Measurements from ENCODE around the gene HEPH.

DNA sequence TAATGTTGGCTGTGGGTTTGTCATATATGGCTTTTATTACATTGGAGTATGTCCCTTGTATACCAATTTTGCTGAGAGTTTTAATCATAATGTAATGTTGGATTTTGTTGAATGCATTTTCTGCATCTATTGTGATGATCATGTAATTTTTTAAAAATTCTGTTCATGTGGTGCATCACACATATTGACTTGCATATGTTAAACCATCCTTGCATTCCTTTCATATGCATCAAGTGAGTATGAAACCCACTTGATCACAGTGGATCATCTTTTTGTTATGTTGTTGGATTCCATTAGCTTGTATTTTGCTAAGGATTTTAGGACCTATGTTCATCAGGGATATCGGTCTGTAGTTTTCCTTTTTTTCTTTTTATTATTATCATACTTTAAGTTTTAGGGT, 12.1 kb downstream of the HEPH start:
- TF ChIP-seq CTCF (conservative IDR thresholded peaks at IDR 0.05; ENCODE audit: low read length) (no peak), EZH2phosphoT487 (IDR thresholded peaks at IDR 0.05; ENCODE audit: borderline replicate concordance, low read depth, low read length) (no peak)

Measured in OCI-LY7 (cell line).